H1 (cell line): Measurements from ENCODE around the gene YPEL4. TPM values are rescaled to one million over a fixed set of nuclear protein-coding genes. Genes with fewer than 3 reads are reported as not detected.

Experiments used
- CTCF ChIA-PET: fragments of 300-600 bp; sonication (Branson Sonifier 250); formaldehyde crosslinking; loops from one replicate; lab custom pipeline; 2021; ENCODE audit not compliant: partially characterized antibody; lab: Charles Lee
- POLR2A ChIA-PET: fragments of 300-600 bp; sonication (Branson Sonifier 250); formaldehyde crosslinking; loops from one replicate; lab custom pipeline; 2021; ENCODE audit warnings: inconsistent platforms; ENCODE audit not compliant: partially characterized antibody; lab: Charles Lee
- DNase-seq, 2 experiments: peaks; one replicate each; pipeline versions ENCODE4 v3.0.0 to v3.0.0-alpha.2; 2010 to 2022; ENCODE audit warnings: low spot score in 2 of 2, low read depth in 1 of 2, mixed read lengths in 1 of 2
- FAIRE-seq: peaks from 2 replicates; lab custom pipeline; 2011; peaks lifted over from hg19 to GRCh38; lab: Jason Lieb, UNC
- H2AFZ ChIP-seq: 2 replicates; pipeline ENCODE4 v1.8.1; 2012; ENCODE audit warnings: low read length, inconsistent platforms
- H2AK5ac ChIP-seq: 2 replicates; pipeline ENCODE4 v1.6.1; 2013; ENCODE audit warnings: low read depth, low read length
- H2BK120ac ChIP-seq: replicated peaks from 2 replicates; pipeline ENCODE3; 2013; ENCODE audit warnings: low read depth, low read length, inconsistent platforms
- H2BK12ac ChIP-seq: 2 replicates; pipeline ENCODE4 v1.6.1; 2013; ENCODE audit warnings: low read depth, low read length
- H2BK15ac ChIP-seq: 2 replicates; pipeline ENCODE4 v1.6.1; 2013; ENCODE audit warnings: low read length
- H2BK20ac ChIP-seq: 2 replicates; pipeline ENCODE4 v1.6.1; 2013; ENCODE audit warnings: low read length
- H2BK5ac ChIP-seq: 2 replicates; pipeline ENCODE4 v1.6.1; 2013; ENCODE audit warnings: low read depth, low read length
- H3K14ac ChIP-seq: 2 replicates; pipeline ENCODE4 v1.6.1; 2013; ENCODE audit warnings: inconsistent platforms; ENCODE audit not compliant: insufficient read length
- H3K18ac ChIP-seq: 2 replicates; pipeline ENCODE4 v1.6.1; 2013; ENCODE audit warnings: low read length; ENCODE audit errors: extremely low read depth
- H3K23ac ChIP-seq: 2 replicates; pipeline ENCODE4 v1.6.1; 2013; ENCODE audit warnings: inconsistent platforms; ENCODE audit not compliant: insufficient read length
- H3K23me2 ChIP-seq: 2 replicates; pipeline ENCODE4 v1.6.1; 2013; ENCODE audit warnings: low read depth, low read length
- H3K27ac ChIP-seq: 2 replicates; pipeline ENCODE4 v1.6.1; 2011; ENCODE audit warnings: low read depth, low read length, inconsistent platforms
- H3K27me3 ChIP-seq, 4 experiments: replicated peaks in 1 of 4; 1 replicate in 1 of 4; 2 replicates in 3 of 4; pipeline versions ENCODE4 v1.6.1 to v1.8.1; 2011 to 2013; ENCODE audit warnings: low read length in 3 of 4, mild to moderate bottlenecking in 3 of 4, inconsistent platforms in 2 of 4, mixed read lengths in 2 of 4, moderate library complexity in 1 of 4; ENCODE audit not compliant: control insufficient read depth in 3 of 4, insufficient read depth in 3 of 4; ENCODE audit errors: extremely low read depth in 1 of 4
- H3K36me3 ChIP-seq, 4 experiments: 2 replicates each; pipeline versions ENCODE4 v1.6.1 to v1.8.1; 2011 to 2013; ENCODE audit warnings: mild to moderate bottlenecking in 4 of 4, low read length in 3 of 4, moderate library complexity in 2 of 4, control low read depth in 1 of 4, inconsistent platforms in 1 of 4; ENCODE audit not compliant: insufficient read depth in 4 of 4, control insufficient read depth in 2 of 4
- H3K4ac ChIP-seq: replicated peaks from 2 replicates; pipeline ENCODE3; 2013; ENCODE audit warnings: low read length, low read depth, mixed read lengths, inconsistent platforms; ENCODE audit not compliant: insufficient read length
- H3K4me1 ChIP-seq, 4 experiments: replicated peaks in 1 of 4; 1 replicate in 1 of 4; 2 replicates in 3 of 4; pipeline versions ENCODE4 v1.6.1 to v1.8.1; 2011 to 2013; ENCODE audit warnings: low read length in 3 of 4, inconsistent platforms in 2 of 4, mixed read lengths in 1 of 4; ENCODE audit not compliant: insufficient read depth in 4 of 4, control insufficient read depth in 3 of 4
- H3K4me2 ChIP-seq, 2 experiments: 2 replicates each; pipeline versions ENCODE4 v1.6.1 to v1.8.1; 2011 to 2013; ENCODE audit warnings: low read depth in 2 of 2, low read length in 2 of 2, control low read depth in 1 of 2, inconsistent platforms in 1 of 2, mild to moderate bottlenecking in 1 of 2; ENCODE audit not compliant: insufficient read depth in 1 of 2
- H3K4me3 ChIP-seq, 4 experiments: fragments of 200-600, 300-600 bp in 1 of 4; sonication (generic), shearing (Covaris generic), sonication (Bioruptor Twin) in 1 of 4; 2 replicates each; pipeline versions ENCODE4 v1.5.1 to v1.8.1; 2011 to 2016; ENCODE audit warnings: low read length in 4 of 4, low read depth in 3 of 4, control low read depth in 2 of 4, inconsistent platforms in 2 of 4, mild to moderate bottlenecking in 2 of 4, mixed read lengths in 1 of 4, moderate library complexity in 1 of 4; ENCODE audit not compliant: insufficient read depth in 2 of 4; ENCODE audit errors: extremely low read depth in 1 of 4
- H3K56ac ChIP-seq: replicated peaks from 2 replicates; pipeline ENCODE3; 2013; ENCODE audit warnings: low read depth, mild to moderate bottlenecking, mixed read lengths, low read length, inconsistent platforms; ENCODE audit not compliant: insufficient read length
- H3K79me1 ChIP-seq: 2 replicates; pipeline ENCODE4 v1.6.1; 2013; ENCODE audit warnings: low read depth, low read length, control low read depth
- H3K79me2 ChIP-seq, 2 experiments: 2 replicates each; pipeline versions ENCODE4 v1.6.1 to v1.8.1; 2012 to 2013; ENCODE audit warnings: low read length in 2 of 2, mild to moderate bottlenecking in 2 of 2, inconsistent platforms in 1 of 2; ENCODE audit not compliant: insufficient read depth in 2 of 2, control insufficient read depth in 1 of 2
- H3K9ac ChIP-seq, 4 experiments: replicated peaks in 1 of 4; 1 replicate in 1 of 4; 2 replicates in 3 of 4; pipeline versions ENCODE4 v1.6.1 to v1.8.1; 2011 to 2013; ENCODE audit warnings: low read depth in 3 of 4, low read length in 3 of 4, control low read depth in 2 of 4, mild to moderate bottlenecking in 2 of 4, moderate library complexity in 2 of 4, inconsistent platforms in 1 of 4; ENCODE audit errors: extremely low read depth in 1 of 4
- H3K9me3 ChIP-seq, 2 experiments: 2 replicates each; pipeline versions ENCODE4 v1.6.1 to v1.8.1; 2012 to 2013; ENCODE audit warnings: mild to moderate bottlenecking in 2 of 2, moderate library complexity in 2 of 2, control low read depth in 1 of 2, inconsistent platforms in 1 of 2, low read depth in 1 of 2, low read length in 1 of 2, mixed read lengths in 1 of 2; ENCODE audit not compliant: insufficient read depth in 2 of 2
- H4K20me1 ChIP-seq, 2 experiments: replicated peaks in 1 of 2; 2 replicates each; pipeline versions ENCODE3 to v1.8.1; 2011 to 2013; ENCODE audit warnings: inconsistent platforms in 2 of 2, low read length in 2 of 2, mild to moderate bottlenecking in 1 of 2; ENCODE audit not compliant: insufficient read depth in 2 of 2, control insufficient read depth in 1 of 2
- H4K5ac ChIP-seq: 2 replicates; pipeline ENCODE4 v1.6.1; 2013; ENCODE audit warnings: low read length, low read depth, mixed read lengths, inconsistent platforms; ENCODE audit not compliant: insufficient read length
- H4K8ac ChIP-seq: 2 replicates; pipeline ENCODE4 v1.8.0; 2013; ENCODE audit warnings: mild to moderate bottlenecking, moderate library complexity, low read length, inconsistent platforms; ENCODE audit not compliant: insufficient read depth; ENCODE audit errors: extremely low read depth
- H4K91ac ChIP-seq: replicated peaks from 2 replicates; pipeline ENCODE3; 2013; ENCODE audit warnings: low read length, mixed read lengths, inconsistent platforms; ENCODE audit not compliant: insufficient read length
- ATF2 ChIP-seq: IDR thresholded peaks from 2 replicates; pipeline ENCODE4 v1.6.1; 2012; ENCODE audit warnings: low read length, inconsistent platforms
- BACH1 ChIP-seq: IDR thresholded peaks from 2 replicates; pipeline ENCODE4 v1.6.1; 2012; ENCODE audit warnings: low read length, improper control_type of control experiment
- BRCA1 ChIP-seq: IDR thresholded peaks from 2 replicates; pipeline ENCODE4 v1.6.1; 2012; ENCODE audit warnings: low read depth, low read length, improper control_type of control experiment
- CHD1 ChIP-seq: IDR thresholded peaks from 2 replicates; pipeline ENCODE4 v1.6.1; 2012; ENCODE audit warnings: low read depth, low read length, improper control_type of control experiment
- FOSL1 ChIP-seq: IDR thresholded peaks from 2 replicates; pipeline ENCODE4 v1.6.1; 2011; ENCODE audit warnings: mild to moderate bottlenecking, low read depth, low read length, moderate library complexity; ENCODE audit not compliant: insufficient read depth
- HDAC6 ChIP-seq: IDR thresholded peaks from one replicate; pipeline ENCODE4 v1.7.1; 2012; ENCODE audit warnings: low read depth, mild to moderate bottlenecking, inconsistent platforms, low read length, moderate library complexity
- JUND ChIP-seq: IDR thresholded peaks from 2 replicates; pipeline ENCODE4 v1.6.1; 2011; ENCODE audit warnings: mild to moderate bottlenecking, improper control_type of control experiment, low read length
- RNF2 ChIP-seq: fragments of 200-900, 300-1000 bp; sonication (generic); IDR thresholded peaks from 2 replicates; pipeline ENCODE4 v1.7.1; 2016; ENCODE audit warnings: borderline replicate concordance, low read depth, mild to moderate bottlenecking, antibody characterized with exemption, low read length; ENCODE audit not compliant: poor library complexity, severe bottlenecking; ENCODE audit errors: missing control alignments
- SAP30 ChIP-seq: fragments of 300-600 bp; sonication (generic); IDR thresholded peaks from 2 replicates; pipeline ENCODE4 v1.7.1; 2012; ENCODE audit warnings: low read length, moderate library complexity, mild to moderate bottlenecking, inconsistent platforms; ENCODE audit not compliant: insufficient read depth, insufficient replicate concordance
- SP1 ChIP-seq: IDR thresholded peaks from 2 replicates; pipeline ENCODE4 v1.6.1; 2011; ENCODE audit warnings: low read depth, low read length
- USF2 ChIP-seq: IDR thresholded peaks from 2 replicates; pipeline ENCODE4 v1.6.1; 2011; ENCODE audit warnings: low read length, improper control_type of control experiment
- WGBS, 2 experiments: shearing (Covaris generic) in 1 of 2; methylation state at CpG; one replicate each; pipeline versions ENCODE4 v1.1.6 to v1.1.7; 2013 to 2015; ENCODE audit warnings: low lambda C conversion rate in 2 of 2, mixed read lengths in 2 of 2, inconsistent platforms in 1 of 2, low coverage in 1 of 2, missing lambda C conversion rate in 1 of 2; ENCODE audit not compliant: insufficient replicate concordance in 2 of 2, insufficient coverage in 1 of 2, insufficient read length in 1 of 2; ENCODE audit errors: extremely low coverage in 1 of 2, missing lambda C conversion rate in 1 of 2; 5-methylcytosine and 5-hydroxymethylcytosine counted together
- polyA plus RNA-seq, 7 experiments: library from polyadenylated mRNA; depleted of rRNA in 3 of 7; stranded (reverse) in 5 of 7; unstranded in 2 of 7; fragments of >200 nt in 5 of 7; fragments of 200-250 nt in 2 of 7; gene quantifications; 1 replicate in 5 of 7; 2 replicates in 1 of 7; 4 replicates in 1 of 7; pipeline versions ENCODE4 v1.2.1 to v1.2.3, GENCODE V29; 2011 to 2013; ENCODE audit warnings: missing spikeins in 2 of 7, mixed read lengths in 2 of 7
- total RNA-seq: library from RNA; stranded (reverse); fragmentation: NEBNext Ultra II Directional; extraction: Animal tissue kit (Norgen Biotek cat#: 25700); gene quantifications from 2 replicates; pipeline ENCODE4 v1.2.1, GENCODE V29; 2021

YPEL4 gene
- total and polyA plus RNA-seq, 2 of the 8 experiments (the other 6 are each of a cell fraction or from before 2014, with no cell fraction given) = 0.13 to 0.38 TPM

- no peak for DNase-seq
- no peak overlapping the region for H2AFZ ChIP-seq
- H2BK20ac ChIP-seq = no peak overlapping the region
- no peaks in the 10 kb centered on the region for H3K79me2 ChIP-seq
- no peak overlapping the region for H2BK5ac ChIP-seq
- H2AK5ac ChIP-seq = no peak overlapping the region
- H3K4me1 ChIP-seq = no peaks in the 10 kb centered on the region
- H3K14ac ChIP-seq = no peak overlapping the region
- peaks cover 5 to 10% of the 10 kb centered on the region in 2 experiments; a peak in 3 of 4 replicates for H3K9me3 ChIP-seq
- H4K5ac ChIP-seq = no peak overlapping the region
- H2BK120ac ChIP-seq = no peak overlapping the region
- no peak for FAIRE-seq
- 97% methylated on average over 3 of the region's 3 CpGs; no CpG with 5 or more reads in 1 of the 2 experiments for WGBS, 2 experiments
- H3K36me3 ChIP-seq = peaks cover 0 to 23% (median 6%) of the 10 kb centered on the region in 4 experiments; a peak in 7 of 8 replicates
- H3K23ac ChIP-seq = no peak overlapping the region
- H3K27me3 ChIP-seq = no peaks in the 10 kb centered on the region
- no peaks in the 10 kb centered on the region for H3K23me2 ChIP-seq
- no peak overlapping the region for H3K4me3 ChIP-seq
- no peak overlapping the region for H3K4ac ChIP-seq
- no peak overlapping the region for H3K9ac ChIP-seq
- no peak overlapping the region for H3K4me2 ChIP-seq
- no peak overlapping the region for H3K18ac ChIP-seq
- CTCF ChIA-PET = interaction anchor here (1.0 to 12.6 kb wide), 5 partner anchors 19 to 87 kb away, joined by 3 to 129 read pairs (median 4); partner anchors contain the start of gene SERPING1
- H3K27ac ChIP-seq = no peak overlapping the region
- H2BK12ac ChIP-seq = no peak overlapping the region
- H3K56ac ChIP-seq = no peak overlapping the region
- H2BK15ac ChIP-seq = no peak overlapping the region
- POLR2A ChIA-PET = interaction anchor here (1.5 to 51.1 kb wide), 3 partner anchors 9 to 43 kb away, joined by 4 to 1546 read pairs (median 5); partner anchors contain the start of genes CLP1 and YPEL4
- H4K91ac ChIP-seq = no peak overlapping the region
- no peaks in the 10 kb centered on the region for H4K20me1 ChIP-seq
- H4K8ac ChIP-seq = no peak overlapping the region
- H3K79me1 ChIP-seq = no peaks in the 10 kb centered on the region
- TF ChIP-seq BACH1 = no peak
- no peak for TF ChIP-seq ATF2
- no peak for TF ChIP-seq USF2
- TF ChIP-seq HDAC6 = no peak
- no peak for TF ChIP-seq BRCA1
- no peak for TF ChIP-seq SP1
- TF ChIP-seq CHD1 = no peak
- TF ChIP-seq RNF2 = no peak
- TF ChIP-seq FOSL1 = no peak
- TF ChIP-seq JUND = no peak
- no peak for TF ChIP-seq SAP30
These were observed 33.1 kb downstream of the YPEL4 start for GRCh38 chr11:57616595-57616994.
